ENCODE measurements around the gene LSM14A.
"Not testable (repeated sequence)": the region's sequence is repeated elsewhere in the genome, so short reads cannot be mapped to it uniquely, and the experiment has no call there.

The LSM14A gene

GRCh38 chr19:34193439-34193838 lies 21.1 kb downstream of the LSM14A start:
- no peak for DNase-seq

GRCh38 chr19:34193876-34194275 lies 21.6 kb downstream of the LSM14A start:
- no peak for DNase-seq

DNA sequence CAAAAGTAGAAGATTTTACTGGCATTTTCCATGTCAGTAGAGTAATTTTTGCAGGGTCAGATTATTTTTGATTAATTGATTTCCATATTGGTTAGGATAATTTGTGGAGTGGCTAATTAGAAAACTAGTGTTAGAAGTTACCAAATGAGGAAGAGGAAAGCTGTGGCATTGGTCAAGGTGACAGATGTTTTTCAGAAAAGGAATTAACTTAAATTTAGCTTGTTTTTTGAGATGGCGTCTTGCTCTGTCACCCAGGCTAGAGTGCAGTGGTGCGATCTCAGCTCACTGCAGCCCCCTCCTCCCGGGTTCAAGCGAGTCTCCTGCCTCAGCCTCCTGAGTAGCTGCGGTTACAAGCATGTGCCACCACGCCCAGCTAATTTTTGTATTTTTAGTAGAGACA lies 28.8 kb downstream of the LSM14A start:
- DNase-seq: no peak

- not testable (repeated sequence) for DNase-seq
Measured at GRCh38 chr19:34205324-34205723, 33.0 kb downstream of the LSM14A start.

DNA sequence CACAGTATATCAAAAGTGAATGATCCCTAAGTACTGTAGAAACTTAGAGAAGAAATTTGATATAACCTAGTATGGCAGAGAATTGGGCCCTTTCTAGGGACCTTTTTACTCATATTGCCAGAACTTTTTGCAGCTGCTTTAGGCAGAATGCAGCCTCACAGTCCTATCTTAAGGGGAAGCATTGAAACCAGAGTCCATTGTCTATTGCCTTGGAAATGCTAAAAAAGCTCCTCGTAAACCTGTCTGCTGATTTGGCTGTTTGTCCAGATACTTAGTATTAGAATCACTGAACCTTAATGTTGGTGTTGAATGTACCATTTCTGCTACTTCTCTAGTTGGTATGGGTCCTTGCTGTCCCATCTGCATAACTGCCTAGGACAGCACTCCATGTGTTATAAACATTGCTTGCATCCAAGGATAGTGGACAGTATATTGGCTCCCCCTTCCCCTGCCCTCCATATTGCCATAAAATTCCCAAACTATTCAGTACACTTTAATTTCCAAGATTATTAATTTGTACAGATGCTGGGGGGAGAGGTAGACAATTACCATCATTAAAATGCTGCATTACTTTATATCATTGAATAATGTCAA lies 36.1 kb downstream of the LSM14A start:
- no peak for DNase-seq

DNA sequence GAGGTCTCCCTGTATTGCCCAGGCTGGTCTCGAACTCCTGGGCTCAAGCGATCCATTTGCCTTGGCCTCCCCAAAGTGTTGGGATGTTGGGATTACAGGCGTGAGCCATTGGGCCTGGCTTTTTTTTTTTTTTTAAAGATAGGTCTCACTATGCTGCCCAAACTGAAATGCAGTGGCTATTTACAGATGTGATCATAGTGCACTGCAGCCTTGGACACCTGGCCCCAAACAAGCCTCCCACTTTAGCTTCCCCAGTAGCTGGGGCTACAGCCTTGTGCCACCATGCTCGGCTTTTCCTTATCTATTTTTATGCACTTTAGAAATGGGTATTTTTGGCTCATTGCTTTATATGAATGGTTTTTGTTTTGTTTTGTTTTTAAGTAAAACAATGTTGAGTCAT lies 37.4 kb downstream of the LSM14A start:
- no peak for DNase-seq

DNA sequence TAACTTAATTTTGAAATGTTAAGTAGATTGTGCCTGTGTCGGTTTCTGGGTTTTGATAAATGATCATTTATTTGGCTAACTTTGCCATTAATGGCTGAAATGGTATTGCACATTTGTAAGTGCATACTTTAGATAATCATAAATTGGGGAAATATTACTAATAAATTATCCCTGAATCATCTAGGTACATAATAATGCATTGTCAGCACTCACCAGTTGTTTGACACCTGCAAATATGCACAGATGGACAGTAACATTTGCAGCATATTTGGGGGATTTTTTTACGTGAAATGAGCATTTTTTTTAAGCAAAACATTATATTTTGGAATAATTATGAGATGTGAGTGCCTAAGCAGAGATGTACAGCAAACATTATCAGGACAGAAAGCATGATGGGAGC lies 41.0 kb downstream of the LSM14A start:
- DNase-seq: no peak

DNA sequence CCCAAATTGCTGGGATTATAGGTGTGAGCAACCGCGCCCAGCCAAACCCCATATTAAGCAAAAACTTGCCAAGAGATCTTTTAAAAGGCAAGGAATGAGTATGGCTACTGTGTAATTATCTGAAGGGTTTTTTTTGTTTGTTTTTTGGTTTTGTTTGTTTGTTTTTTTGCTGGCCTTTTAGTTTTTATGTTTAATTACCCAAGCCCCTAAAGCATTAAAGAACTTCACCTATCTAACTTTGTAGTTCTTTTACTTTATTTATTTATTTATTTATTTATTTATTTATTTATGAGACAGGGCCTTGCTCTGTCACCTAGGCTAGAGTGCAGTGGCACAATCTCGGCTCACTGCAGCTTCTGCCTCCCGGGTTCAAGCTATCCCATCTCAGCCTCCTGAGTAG lies 41.7 kb downstream of the LSM14A start:
- DNase-seq: no peak

- no peak for DNase-seq
Measured at GRCh38 chr19:34215006-34215665, 42.8 kb downstream of the LSM14A start.

DNA sequence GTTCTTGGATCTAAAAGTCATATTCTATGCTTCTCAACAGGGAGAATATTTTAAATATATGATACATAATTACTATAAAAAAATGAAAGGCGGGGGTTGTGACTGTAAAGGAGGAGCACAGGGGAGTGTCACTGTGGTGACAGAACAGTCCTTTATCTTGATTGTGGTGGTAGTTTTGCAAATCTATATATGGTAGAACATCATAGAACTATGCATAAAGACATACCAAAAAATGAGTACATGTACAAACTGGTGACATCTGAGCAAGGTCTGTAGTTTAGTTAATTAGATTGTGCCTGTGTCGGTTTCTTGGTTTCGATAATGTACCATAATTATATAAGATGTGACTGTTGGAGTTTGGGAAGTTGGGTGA lies 43.3 kb downstream of the LSM14A start:
- DNase-seq: no peak

DNA sequence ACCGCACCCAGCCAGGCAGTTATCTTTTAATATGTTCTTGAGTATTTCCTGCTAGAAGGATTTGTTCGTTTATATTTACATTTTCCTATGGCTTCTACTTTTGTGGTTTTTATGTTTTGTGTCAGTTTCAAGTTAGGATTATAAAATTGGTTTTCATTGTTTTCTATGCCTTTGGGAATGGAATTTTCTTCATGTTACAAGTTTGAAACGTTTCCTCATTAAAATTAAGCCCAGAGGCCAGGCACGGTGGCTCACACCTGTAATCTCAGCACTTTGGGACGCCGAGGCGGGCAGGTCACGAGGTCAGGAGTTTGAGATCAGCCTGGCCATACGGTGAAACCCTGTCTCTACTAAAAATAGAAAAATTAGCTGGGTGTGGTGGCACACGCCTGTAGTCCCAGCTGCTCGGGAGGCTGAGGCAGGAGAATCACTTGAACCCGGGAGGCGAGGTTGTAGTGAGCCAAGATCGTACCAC lies 44.5 kb downstream of the LSM14A start:
- not testable (repeated sequence) for DNase-seq

DNA sequence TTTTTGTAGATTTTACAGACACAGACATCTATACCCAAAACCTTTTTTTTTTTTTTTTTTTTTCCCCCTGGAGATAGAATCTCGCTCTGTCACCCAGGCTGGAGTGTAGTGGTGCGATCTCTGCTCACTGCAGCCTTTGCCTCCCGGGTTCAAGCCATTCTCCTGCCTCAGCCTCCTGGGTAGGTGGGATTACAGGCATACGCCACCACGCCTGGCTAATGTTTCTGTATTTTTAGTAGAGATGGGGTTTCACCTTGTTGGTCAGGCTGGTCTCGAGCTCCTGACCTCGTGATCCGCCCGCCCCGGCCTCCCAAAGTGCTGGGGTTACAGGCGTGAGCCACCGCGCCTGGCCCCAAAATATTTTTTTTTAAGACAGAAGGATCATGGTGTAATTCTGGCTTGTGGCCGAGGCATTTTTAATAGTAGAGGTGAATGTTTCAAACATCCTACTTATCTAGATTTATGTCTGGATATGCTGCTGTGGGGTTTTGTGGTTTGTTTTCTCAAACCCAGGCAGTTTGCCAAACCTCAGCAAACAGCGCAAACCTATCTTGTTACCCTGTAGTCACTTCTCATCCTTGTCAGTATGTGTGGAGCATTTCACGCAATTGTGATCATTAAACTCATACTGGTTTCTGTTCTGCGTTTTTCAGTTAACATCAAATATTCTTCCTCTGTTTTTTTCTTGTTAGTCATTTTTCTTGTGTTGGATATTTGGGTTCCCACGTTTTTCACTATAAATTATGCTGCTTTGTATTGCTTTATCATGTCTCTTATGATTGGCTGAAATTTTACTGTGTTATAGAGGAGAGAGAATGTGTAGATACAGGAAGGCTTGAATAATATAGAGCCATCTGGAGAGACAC lies 45.9 kb downstream of the LSM14A start:
- DNase-seq: peak; percentile 76

- no peak for DNase-seq
Measured at GRCh38 chr19:34218818-34219164, 46.5 kb downstream of the LSM14A start.

GRCh38 chr19:34220472-34221063 lies 48.3 kb downstream of the LSM14A start:
- DNase-seq: peak; percentile 71

DNA sequence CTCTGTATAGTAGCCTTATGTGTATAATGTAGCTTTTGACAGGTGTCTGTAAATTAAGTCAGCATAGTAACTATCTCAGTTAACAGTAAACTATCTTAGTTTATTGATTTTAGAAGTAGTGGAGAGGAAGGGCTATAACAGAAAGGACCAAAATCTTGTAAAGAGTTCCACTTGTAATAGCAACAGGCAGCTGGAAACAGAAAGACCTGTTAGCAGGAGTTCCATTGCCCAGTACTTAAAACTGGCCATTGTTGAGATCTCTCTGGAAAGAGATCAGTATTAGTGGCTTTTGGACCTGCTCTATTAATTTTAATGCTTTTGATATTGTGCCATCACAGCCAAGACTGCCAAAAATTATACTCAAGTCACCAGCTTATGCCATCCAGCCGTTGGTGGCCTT lies 50.1 kb downstream of the LSM14A start:
- no peak for DNase-seq

- peak; percentile 5 for DNase-seq
Measured at GRCh38 chr19:34224996-34225658, 52.8 kb downstream of the LSM14A start.

GRCh38 chr19:34225659-34226015 lies 53.3 kb downstream of the LSM14A start:
- DNase-seq: no peak

GRCh38 chr19:34226036-34226435 lies 53.7 kb downstream of the LSM14A start:
- peak; percentile 11 for DNase-seq

- DNase-seq: no peak
Measured at GRCh38 chr19:34228347-34228746, 56.0 kb downstream of the LSM14A start.

DNA sequence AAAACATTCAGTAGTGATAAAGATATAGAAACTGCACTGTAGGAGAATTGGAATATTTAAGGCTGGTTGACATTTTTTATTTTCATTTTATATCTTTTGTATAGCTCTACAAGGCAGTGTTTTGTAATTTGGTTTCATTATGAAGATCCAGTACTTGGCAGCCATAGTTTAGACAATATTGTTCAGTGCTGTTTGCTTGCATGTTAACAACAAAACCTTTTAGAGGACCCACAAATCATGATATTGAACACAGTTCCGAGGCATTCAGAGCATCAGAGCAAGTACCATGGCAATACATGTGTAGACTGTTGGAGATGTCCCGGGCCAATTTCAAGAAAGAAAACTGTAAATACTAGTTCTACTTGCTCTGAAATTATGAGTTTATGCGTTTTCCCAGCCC lies 56.5 kb downstream of the LSM14A start:
- no peak for DNase-seq

DNA sequence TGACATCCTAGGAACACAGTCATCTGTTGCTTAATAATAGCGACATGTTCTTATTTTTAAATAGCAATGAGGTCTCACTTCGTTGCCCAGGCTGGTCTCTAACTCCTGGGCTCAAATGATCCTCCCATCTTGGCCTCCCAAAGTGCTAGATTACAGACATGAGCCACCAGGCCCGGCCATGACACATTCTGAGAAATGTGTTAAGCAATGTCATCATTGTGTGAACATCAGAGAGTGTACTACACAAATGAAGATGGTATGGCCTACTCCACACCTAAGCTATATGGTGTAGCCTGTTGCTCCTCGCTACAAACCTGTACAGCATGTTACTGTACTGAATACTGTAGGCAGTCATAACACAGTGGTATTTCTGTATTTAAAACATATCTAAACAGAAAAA lies 57.4 kb downstream of the LSM14A start:
- no peak for DNase-seq

- DNase-seq: no peak
Measured at GRCh38 chr19:34230820-34231219, 58.5 kb downstream of the LSM14A start.

DNA sequence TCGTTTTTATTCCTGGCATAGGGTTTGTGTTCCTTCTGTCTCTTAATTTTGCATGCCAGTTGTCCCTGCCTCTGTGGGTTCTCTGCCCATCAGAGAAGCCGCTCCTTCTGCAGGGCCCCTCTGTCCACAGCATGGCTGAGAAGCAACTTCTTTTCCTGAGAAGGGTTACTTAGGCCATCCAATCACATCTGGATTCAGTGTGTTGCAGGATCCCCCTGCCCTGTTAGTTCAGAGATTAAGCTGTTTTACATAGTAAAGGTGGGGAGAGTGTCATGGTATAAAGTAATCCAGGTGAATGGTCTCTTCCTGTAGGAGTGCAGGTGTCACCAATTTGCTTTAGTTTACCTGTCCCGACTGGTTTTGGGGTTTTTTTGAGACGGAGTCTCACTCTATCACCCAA lies 59.1 kb downstream of the LSM14A start:
- no peak for DNase-seq
